ENCODE results near the gene MGAT4C. TPM values are rescaled to one million over a fixed set of nuclear protein-coding genes. Genes with fewer than 3 reads are reported as not detected.
"Not testable (repeated sequence)": the region's sequence is repeated elsewhere in the genome, so short reads cannot be mapped to it uniquely, and the experiment has no call there.

MGAT4C gene
- total and polyA plus RNA-seq, 4 donors: 6.9 to 28.8 (median 10.0) TPM

GRCh38 chr12:86118161-86118560 is 138.0 kb downstream of the MGAT4C start:
- no peak overlapping the region for H3K27ac ChIP-seq (ENCODE audit: low read depth, low read length)
- no peaks in the 10 kb centered on the region for H3K4me1 ChIP-seq (ENCODE audit: control insufficient read depth, insufficient read depth, low read length)
- WGBS (ENCODE audit: insufficient coverage): 71% methylated on average over 2 of the region's 2 CpGs
- no peaks in the 10 kb centered on the region for H3K36me3 ChIP-seq (ENCODE audit: control insufficient read depth, insufficient read depth, low read length)
- H3K9me3 ChIP-seq (ENCODE audit: control insufficient read depth, insufficient read depth, low read length): no peaks in the 10 kb centered on the region
- H3K27me3 ChIP-seq (ENCODE audit: control insufficient read depth, insufficient read depth, low read length): no peaks in the 10 kb centered on the region
- no peak for DNase-seq (ENCODE audit: low read depth in 4 of 6, low spot score in 6 of 6)
- H3K4me3 ChIP-seq (ENCODE audit: low read depth, low read length): no peak overlapping the region

GRCh38 chr12:86117711-86118110 is 138.5 kb downstream of the MGAT4C start:
- H3K4me1 ChIP-seq (ENCODE audit: control insufficient read depth, insufficient read depth, low read length): no peaks in the 10 kb centered on the region

GRCh38 chr12:86104087-86104486 is 152.1 kb downstream of the MGAT4C start:
- 84% methylated on average over 4 of the region's 9 CpGs for WGBS (ENCODE audit: insufficient coverage)
- no peaks in the 10 kb centered on the region for H3K4me1 ChIP-seq (ENCODE audit: control insufficient read depth, insufficient read depth, low read length)
- no peaks in the 10 kb centered on the region for H3K9me3 ChIP-seq (ENCODE audit: control insufficient read depth, insufficient read depth, low read length)
- DNase-seq (ENCODE audit: low read depth in 4 of 6, low spot score in 6 of 6): no peak
- H3K27ac ChIP-seq (ENCODE audit: low read depth, low read length): no peak overlapping the region
- H3K36me3 ChIP-seq (ENCODE audit: control insufficient read depth, insufficient read depth, low read length): no peaks in the 10 kb centered on the region
- H3K4me3 ChIP-seq (ENCODE audit: low read depth, low read length): no peak overlapping the region
- no peaks in the 10 kb centered on the region for H3K27me3 ChIP-seq (ENCODE audit: control insufficient read depth, insufficient read depth, low read length)

More at GRCh38 chr12:86117711-86118110, 138.5 kb downstream of the MGAT4C start:
- Histone ChIP-seq H3K27ac (ENCODE audit: low read depth, low read length) (no peak overlapping the region), H3K4me3 (ENCODE audit: low read depth, low read length) (no peak overlapping the region), H3K36me3 (ENCODE audit: control insufficient read depth, insufficient read depth, low read length) (no peaks in the 10 kb centered on the region), H3K27me3 (ENCODE audit: control insufficient read depth, insufficient read depth, low read length) (no peaks in the 10 kb centered on the region), H3K9me3 (ENCODE audit: control insufficient read depth, insufficient read depth, low read length) (no peaks in the 10 kb centered on the region)
- WGBS (ENCODE audit: insufficient coverage): no CpG with 5 or more reads among the region's 1 CpG
- DNase-seq (ENCODE audit: low read depth in 4 of 6, low spot score in 6 of 6): no peak

GRCh38 chr12:86097161-86097560 is 159.0 kb downstream of the MGAT4C start:
- H3K4me1 ChIP-seq (ENCODE audit: control insufficient read depth, insufficient read depth, low read length): no peaks in the 10 kb centered on the region
- no peaks in the 10 kb centered on the region for H3K27me3 ChIP-seq (ENCODE audit: control insufficient read depth, insufficient read depth, low read length)
- H3K4me3 ChIP-seq (ENCODE audit: low read depth, low read length): no peak overlapping the region
- no peak overlapping the region for H3K27ac ChIP-seq (ENCODE audit: low read depth, low read length)
- no peak for DNase-seq (ENCODE audit: low read depth in 4 of 6, low spot score in 6 of 6)
- H3K9me3 ChIP-seq (ENCODE audit: control insufficient read depth, insufficient read depth, low read length): no peaks in the 10 kb centered on the region
- H3K36me3 ChIP-seq (ENCODE audit: control insufficient read depth, insufficient read depth, low read length): no peaks in the 10 kb centered on the region

- WGBS (ENCODE audit: insufficient coverage): 0% methylated on average over 1 of the region's 3 CpGs
- Histone ChIP-seq H3K27me3 (ENCODE audit: control insufficient read depth, insufficient read depth, low read length) (no peaks in the 10 kb centered on the region), H3K27ac (ENCODE audit: low read depth, low read length) (no peak overlapping the region), H3K9me3 (ENCODE audit: control insufficient read depth, insufficient read depth, low read length) (no peaks in the 10 kb centered on the region), H3K4me3 (ENCODE audit: low read depth, low read length) (no peak overlapping the region), H3K4me1 (ENCODE audit: control insufficient read depth, insufficient read depth, low read length) (no peaks in the 10 kb centered on the region), H3K36me3 (ENCODE audit: control insufficient read depth, insufficient read depth, low read length) (no peaks in the 10 kb centered on the region)
- peak in 1 of 6 donors; percentile 53 for DNase-seq (ENCODE audit: low read depth in 4 of 6, low spot score in 6 of 6)
Observed at GRCh38 chr12:86091681-86092080, 164.5 kb downstream of the MGAT4C start.

- Histone ChIP-seq H3K36me3 (ENCODE audit: control insufficient read depth, insufficient read depth, low read length) (no peaks in the 10 kb centered on the region), H3K27me3 (ENCODE audit: control insufficient read depth, insufficient read depth, low read length) (no peaks in the 10 kb centered on the region), H3K9me3 (ENCODE audit: control insufficient read depth, insufficient read depth, low read length) (no peaks in the 10 kb centered on the region), H3K27ac (ENCODE audit: low read depth, low read length) (no peak overlapping the region), H3K4me3 (ENCODE audit: low read depth, low read length) (no peak overlapping the region), H3K4me1 (ENCODE audit: control insufficient read depth, insufficient read depth, low read length) (no peaks in the 10 kb centered on the region)
- peak; percentile 13 to 72 (median 29) for DNase-seq (ENCODE audit: low read depth in 4 of 6, low spot score in 6 of 6)
Observed at GRCh38 chr12:86081843-86082242, 174.3 kb downstream of the MGAT4C start.

- H3K27me3 ChIP-seq (ENCODE audit: control insufficient read depth, insufficient read depth, low read length); H3K27ac ChIP-seq (ENCODE audit: low read depth, low read length); H3K36me3 ChIP-seq (ENCODE audit: control insufficient read depth, insufficient read depth, low read length); H3K4me1 ChIP-seq (ENCODE audit: control insufficient read depth, insufficient read depth, low read length); H3K9me3 ChIP-seq (ENCODE audit: control insufficient read depth, insufficient read depth, low read length); DNase-seq (ENCODE audit: low read depth in 4 of 6, low spot score in 6 of 6); H3K4me3 ChIP-seq (ENCODE audit: low read depth, low read length): not testable (repeated sequence)
- 83% methylated on average over 2 of the region's 4 CpGs for WGBS (ENCODE audit: insufficient coverage)
Observed at GRCh38 chr12:86059052-86059451, 197.1 kb downstream of the MGAT4C start.

DNA sequence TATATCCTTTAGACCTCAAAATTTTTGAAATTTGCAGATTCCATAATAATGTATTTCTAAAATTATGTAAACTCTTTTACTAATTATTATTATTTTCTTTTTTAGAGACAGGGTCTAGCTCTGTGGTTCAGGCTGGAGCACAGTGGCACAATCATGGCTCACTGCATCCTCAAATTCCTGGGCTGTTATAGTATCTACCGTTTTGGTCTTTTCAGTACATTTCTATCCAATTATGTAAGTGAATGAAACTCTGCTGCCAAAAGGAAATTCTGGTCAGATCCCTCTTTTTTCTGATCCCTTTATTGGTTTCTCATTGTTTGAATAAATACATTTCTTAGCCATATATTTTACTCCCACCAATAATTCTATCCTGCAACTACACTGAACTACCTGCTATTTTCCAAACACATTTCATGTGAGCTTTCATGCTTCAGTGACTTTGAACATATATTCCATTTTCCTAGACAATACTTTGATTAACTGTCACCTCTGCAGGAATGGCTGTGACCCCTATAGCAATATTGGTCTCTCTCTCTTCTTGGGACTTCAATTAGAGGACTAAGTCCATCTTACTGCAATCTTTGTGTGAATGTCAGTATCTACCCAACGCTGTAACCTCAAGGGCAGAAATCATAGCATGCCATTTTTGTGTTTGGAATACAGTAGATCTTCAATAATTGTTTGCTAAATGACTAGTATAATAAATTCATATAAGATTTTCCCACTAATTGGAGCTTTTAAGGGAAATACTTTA is 198.9 kb downstream of the MGAT4C start:
- no peak overlapping the region for H3K4me3 ChIP-seq (ENCODE audit: low read depth, low read length)
- no CpG with 5 or more reads among the region's 2 CpGs for WGBS (ENCODE audit: insufficient coverage)
- H3K27me3 ChIP-seq (ENCODE audit: control insufficient read depth, insufficient read depth, low read length): no peaks in the 10 kb centered on the region
- no peaks in the 10 kb centered on the region for H3K9me3 ChIP-seq (ENCODE audit: control insufficient read depth, insufficient read depth, low read length)
- no peaks in the 10 kb centered on the region for H3K36me3 ChIP-seq (ENCODE audit: control insufficient read depth, insufficient read depth, low read length)
- H3K27ac ChIP-seq (ENCODE audit: low read depth, low read length): no peak overlapping the region
- DNase-seq (ENCODE audit: low read depth in 4 of 6, low spot score in 6 of 6): no peak
- no peaks in the 10 kb centered on the region for H3K4me1 ChIP-seq (ENCODE audit: control insufficient read depth, insufficient read depth, low read length)

DNA sequence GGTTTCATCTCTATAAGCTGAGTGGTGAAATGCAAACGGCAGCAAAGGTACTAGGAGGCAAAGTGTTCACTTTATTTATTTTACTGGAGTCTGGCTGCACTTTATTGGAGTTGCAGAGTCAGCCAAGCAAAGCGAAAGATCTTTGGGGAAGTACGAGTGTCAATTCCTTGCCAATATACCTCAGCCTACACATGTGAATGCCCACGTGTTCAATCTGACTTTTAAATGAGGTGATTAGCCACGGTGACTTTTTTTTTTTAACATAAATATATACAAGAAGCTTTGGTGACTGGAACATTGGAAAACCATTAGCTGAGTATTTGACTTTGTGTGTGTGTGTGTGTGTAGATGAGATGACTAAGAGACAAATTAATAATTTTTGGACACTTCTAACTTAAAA is 203.3 kb downstream of the MGAT4C start:
- WGBS (ENCODE audit: insufficient coverage): 60% methylated on average over 1 of the region's 5 CpGs
- H3K27ac ChIP-seq (ENCODE audit: low read depth, low read length): no peak overlapping the region
- DNase-seq (ENCODE audit: low read depth in 4 of 6, low spot score in 6 of 6): peak in 1 of 6 donors; percentile 34

GRCh38 chr12:86050010-86050409 is 206.2 kb downstream of the MGAT4C start:
- no peaks in the 10 kb centered on the region for H3K36me3 ChIP-seq (ENCODE audit: control insufficient read depth, insufficient read depth, low read length)
- no peaks in the 10 kb centered on the region for H3K9me3 ChIP-seq (ENCODE audit: control insufficient read depth, insufficient read depth, low read length)
- H3K27ac ChIP-seq (ENCODE audit: low read depth, low read length): no peak overlapping the region
- H3K4me1 ChIP-seq (ENCODE audit: control insufficient read depth, insufficient read depth, low read length): no peaks in the 10 kb centered on the region
- no CpG with 5 or more reads among the region's 3 CpGs for WGBS (ENCODE audit: insufficient coverage)
- no peaks in the 10 kb centered on the region for H3K27me3 ChIP-seq (ENCODE audit: control insufficient read depth, insufficient read depth, low read length)
- peak in 1 of 6 donors; percentile 26 for DNase-seq (ENCODE audit: low read depth in 4 of 6, low spot score in 6 of 6)
- no peak overlapping the region for H3K4me3 ChIP-seq (ENCODE audit: low read depth, low read length)

More for the DNA sequence above, 203.3 kb downstream of the MGAT4C start:
- Histone ChIP-seq H3K27me3 (ENCODE audit: control insufficient read depth, insufficient read depth, low read length) (no peaks in the 10 kb centered on the region), H3K4me3 (ENCODE audit: low read depth, low read length) (no peak overlapping the region), H3K9me3 (ENCODE audit: control insufficient read depth, insufficient read depth, low read length) (no peaks in the 10 kb centered on the region), H3K4me1 (ENCODE audit: control insufficient read depth, insufficient read depth, low read length) (no peaks in the 10 kb centered on the region), H3K36me3 (ENCODE audit: control insufficient read depth, insufficient read depth, low read length) (no peaks in the 10 kb centered on the region)

Data from spinal cord (tissue), 10 donors.